Duodenal mucosa (tissue), 2 donors: ENCODE data around the gene PCSK7.

Experiments
- H3K27ac ChIP-seq: one replicate; pipeline ENCODE4 v1.7.0; 2013; ENCODE audit warnings: low read depth, low read length
- H3K27me3 ChIP-seq, 2 donors: one replicate each; pipeline ENCODE4 v1.7.0; 2013; ENCODE audit warnings: low read length in 2 of 2, control low read depth in 1 of 2; ENCODE audit not compliant: insufficient read depth in 2 of 2, control insufficient read depth in 1 of 2
- H3K36me3 ChIP-seq, 2 donors: one replicate each; pipeline ENCODE4 v1.7.0; 2013; ENCODE audit warnings: low read length in 2 of 2, control low read depth in 1 of 2; ENCODE audit not compliant: insufficient read depth in 2 of 2, control insufficient read depth in 1 of 2
- H3K4me1 ChIP-seq, 2 donors: one replicate each; pipeline ENCODE4 v1.7.0; 2013; ENCODE audit warnings: low read length in 2 of 2, control low read depth in 1 of 2; ENCODE audit not compliant: insufficient read depth in 2 of 2, control insufficient read depth in 1 of 2
- H3K4me3 ChIP-seq, 2 donors: one replicate each; pipeline ENCODE4 v1.7.0; 2013; ENCODE audit warnings: low read length in 2 of 2, low read depth in 1 of 2
- H3K9ac ChIP-seq, 2 donors: one replicate each; pipeline ENCODE4 v1.7.0; 2013; ENCODE audit warnings: low read length in 2 of 2, low read depth in 1 of 2
- H3K9me3 ChIP-seq, 2 donors: one replicate each; pipeline ENCODE4 v1.7.0; 2013; ENCODE audit warnings: low read length in 2 of 2, control low read depth in 1 of 2; ENCODE audit not compliant: control insufficient read depth in 1 of 2

PCSK7 gene

DNA sequence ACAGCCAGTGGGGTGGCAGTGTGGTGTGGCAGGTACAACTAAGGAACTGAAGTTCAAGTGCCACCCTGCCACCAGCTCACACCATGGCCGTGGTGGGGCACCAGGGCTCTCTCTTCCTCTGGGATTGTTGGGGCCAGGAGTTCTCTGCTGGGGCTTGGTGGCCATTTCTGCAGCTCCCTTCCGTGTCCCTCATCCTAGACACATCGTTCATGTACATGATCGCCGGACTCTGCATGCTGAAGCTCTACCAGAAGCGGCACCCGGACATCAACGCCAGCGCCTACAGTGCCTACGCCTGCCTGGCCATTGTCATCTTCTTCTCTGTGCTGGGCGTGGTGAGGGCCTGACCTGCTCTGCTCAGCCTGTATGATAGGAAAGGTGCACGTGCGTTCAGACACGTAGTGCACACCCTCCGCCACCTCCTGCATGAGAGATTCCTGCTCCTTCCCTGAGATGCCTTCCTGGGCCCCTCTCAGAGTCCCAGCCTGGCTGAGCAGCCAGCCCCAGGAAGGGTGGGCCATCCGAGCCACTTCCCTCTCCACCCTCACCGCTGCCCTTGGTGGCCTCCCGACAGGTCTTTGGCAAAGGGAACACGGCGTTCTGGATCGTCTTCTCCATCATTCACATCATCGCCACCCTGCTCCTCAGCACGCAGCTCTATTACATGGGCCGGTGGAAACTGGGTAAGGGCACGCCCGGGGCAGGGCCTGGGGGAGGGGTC, 40.0 kb downstream of the PCSK7 start:
- H3K27me3 ChIP-seq: no peaks in the 10 kb centered on the region
- H3K36me3 ChIP-seq: peaks cover 33 to 79% of the 10 kb centered on the region in 2 donors
- no peaks in the 10 kb centered on the region for H3K9me3 ChIP-seq
- H3K4me1 ChIP-seq: peaks cover 6 to 13% of the 10 kb centered on the region in 2 donors
- no peak overlapping the region for H3K9ac ChIP-seq
- no peak overlapping the region for H3K27ac ChIP-seq
- H3K4me3 ChIP-seq: no peak overlapping the region

DNA sequence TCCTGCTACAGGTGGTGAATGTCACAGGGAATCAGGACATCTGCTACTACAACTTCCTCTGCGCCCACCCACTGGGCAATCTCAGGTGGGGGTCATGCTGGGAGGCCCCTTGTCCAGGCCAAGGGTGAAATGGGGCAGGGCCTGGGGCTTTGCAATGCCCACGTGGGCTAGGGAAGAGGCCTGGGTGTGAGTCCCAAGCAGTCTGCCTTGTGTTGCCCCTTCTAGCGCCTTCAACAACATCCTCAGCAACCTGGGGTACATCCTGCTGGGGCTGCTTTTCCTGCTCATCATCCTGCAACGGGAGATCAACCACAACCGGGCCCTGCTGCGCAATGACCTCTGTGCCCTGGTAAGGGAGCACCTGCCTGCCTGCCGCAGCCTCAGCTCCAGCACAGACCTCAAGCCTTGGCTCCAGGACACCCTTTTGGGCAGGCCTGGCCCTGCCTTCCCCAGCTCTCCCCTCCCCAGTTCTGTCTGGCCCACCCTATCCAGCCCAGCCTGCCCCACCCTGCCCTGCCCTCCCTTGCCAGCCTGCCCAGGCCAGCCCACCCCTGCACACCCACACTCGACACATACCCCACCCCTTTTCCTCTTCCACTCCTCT, 41.8 kb downstream of the PCSK7 start:
- no peak overlapping the region for H3K9ac ChIP-seq
- no peak overlapping the region for H3K4me3 ChIP-seq
- no peaks in the 10 kb centered on the region for H3K27me3 ChIP-seq
- peaks cover 2 to 6% of the 10 kb centered on the region in 2 donors for H3K4me1 ChIP-seq
- peaks cover 28 to 77% of the 10 kb centered on the region in 2 donors for H3K36me3 ChIP-seq
- no peak overlapping the region for H3K27ac ChIP-seq
- no peaks in the 10 kb centered on the region for H3K9me3 ChIP-seq

GRCh38 chr11:117189191-117189940, 42.5 kb downstream of the PCSK7 start:
- H3K36me3 ChIP-seq: peaks cover 28 to 75% of the 10 kb centered on the region in 2 donors

DNA sequence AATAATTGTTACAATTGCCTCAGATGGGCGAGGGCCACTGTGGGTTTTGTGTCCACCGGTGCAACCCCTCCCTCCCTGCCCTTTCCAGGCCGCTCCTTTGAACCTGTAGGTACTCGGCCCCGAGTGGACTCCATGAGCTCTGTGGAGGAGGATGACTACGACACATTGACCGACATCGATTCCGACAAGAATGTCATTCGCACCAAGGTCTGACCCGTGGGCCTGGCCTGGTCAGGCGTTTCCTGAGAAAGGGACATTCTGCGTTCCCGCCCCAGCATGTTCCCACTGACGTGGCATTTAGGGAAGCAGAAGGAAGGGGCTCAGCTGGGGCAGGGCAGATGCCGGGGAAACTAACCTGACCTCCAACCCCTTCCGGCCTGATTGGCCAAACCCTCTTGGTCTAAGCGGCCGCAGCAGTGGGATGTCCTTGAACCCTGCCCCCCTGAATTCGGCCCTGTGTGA, 43.2 kb downstream of the PCSK7 start:
- Histone ChIP-seq H3K27me3 (no peaks in the 10 kb centered on the region), H3K9ac (no peak overlapping the region), H3K4me1 (no peaks in the 10 kb centered on the region), H3K36me3 (peaks cover 32 to 73% of the 10 kb centered on the region in 2 donors), H3K27ac (no peak overlapping the region), H3K4me3 (no peak overlapping the region), H3K9me3 (no peaks in the 10 kb centered on the region)

More at GRCh38 chr11:117189191-117189940, 42.5 kb downstream of the PCSK7 start:
- H3K4me3 ChIP-seq: no peak overlapping the region
- no peak overlapping the region for H3K27ac ChIP-seq
- H3K9me3 ChIP-seq: no peaks in the 10 kb centered on the region
- no peak overlapping the region for H3K9ac ChIP-seq
- peaks cover 0 to 2% of the 10 kb centered on the region in 2 donors for H3K4me1 ChIP-seq
- no peaks in the 10 kb centered on the region for H3K27me3 ChIP-seq

- H3K9me3 ChIP-seq: no peaks in the 10 kb centered on the region
- no peaks in the 10 kb centered on the region for H3K27me3 ChIP-seq
- H3K9ac ChIP-seq: no peak overlapping the region
- H3K36me3 ChIP-seq: peaks cover 33 to 67% of the 10 kb centered on the region in 2 donors
- no peaks in the 10 kb centered on the region for H3K4me1 ChIP-seq
- no peak overlapping the region for H3K27ac ChIP-seq
- H3K4me3 ChIP-seq: no peak overlapping the region
Measured at GRCh38 chr11:117187799-117188481, 43.9 kb downstream of the PCSK7 start.

- Histone ChIP-seq H3K9me3 (no peaks in the 10 kb centered on the region), H3K36me3 (peaks cover 31 to 67% of the 10 kb centered on the region in 2 donors), H3K9ac (no peak overlapping the region), H3K27ac (no peak overlapping the region), H3K4me1 (no peaks in the 10 kb centered on the region), H3K27me3 (no peaks in the 10 kb centered on the region), H3K4me3 (no peak overlapping the region)
Measured at GRCh38 chr11:117187428-117187798, 44.5 kb downstream of the PCSK7 start.

DNA sequence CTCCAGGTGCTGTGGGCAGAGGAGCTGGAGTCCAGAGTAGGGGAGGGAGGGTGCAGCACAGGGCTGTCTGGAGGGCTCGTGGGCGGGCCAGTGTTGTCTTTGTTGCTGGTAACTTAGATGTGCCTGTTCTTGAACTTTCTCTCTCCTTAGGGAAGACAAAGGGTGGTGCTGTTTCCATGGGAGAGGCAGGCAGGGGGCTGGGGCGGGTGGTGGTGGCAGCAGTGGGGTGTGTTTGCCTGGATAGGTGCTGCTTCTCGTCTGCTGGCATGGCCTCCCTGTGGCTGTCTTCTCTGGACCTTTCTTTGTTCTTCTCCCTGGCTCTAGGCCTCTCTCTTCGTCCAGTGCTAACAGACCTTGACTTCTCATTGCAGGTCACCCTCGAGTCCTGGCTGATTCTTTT, 44.9 kb downstream of the PCSK7 start:
- no peak overlapping the region for H3K27ac ChIP-seq

DNA sequence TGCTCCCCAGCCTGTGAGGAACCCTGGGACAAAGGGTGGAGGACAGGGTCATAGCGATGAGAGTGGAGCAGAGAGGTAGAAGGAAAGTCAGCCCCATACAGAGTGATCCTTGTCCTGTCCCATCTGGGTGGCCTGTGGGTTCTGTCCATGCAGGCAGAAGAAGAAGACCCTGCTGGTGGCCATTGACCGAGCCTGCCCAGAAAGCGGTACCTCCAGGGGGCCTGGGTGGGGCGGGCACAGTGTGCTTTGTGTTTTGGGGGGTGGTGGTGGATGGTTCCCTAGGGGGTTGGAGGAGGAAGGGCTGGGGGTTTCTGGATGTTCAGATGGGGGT, 45.5 kb downstream of the PCSK7 start:
- H3K4me1 ChIP-seq: no peaks in the 10 kb centered on the region
- H3K9ac ChIP-seq: no peak overlapping the region
- no peak overlapping the region for H3K4me3 ChIP-seq
- no peak overlapping the region for H3K27ac ChIP-seq
- H3K27me3 ChIP-seq: no peaks in the 10 kb centered on the region
- peaks cover 33 to 65% of the 10 kb centered on the region in 2 donors for H3K36me3 ChIP-seq
- no peaks in the 10 kb centered on the region for H3K9me3 ChIP-seq

More for the DNA sequence above, 44.9 kb downstream of the PCSK7 start:
- H3K4me3 ChIP-seq: no peak overlapping the region
- no peaks in the 10 kb centered on the region for H3K27me3 ChIP-seq
- H3K4me1 ChIP-seq: no peaks in the 10 kb centered on the region
- no peaks in the 10 kb centered on the region for H3K9me3 ChIP-seq
- H3K36me3 ChIP-seq: peaks cover 31 to 67% of the 10 kb centered on the region in 2 donors
- H3K9ac ChIP-seq: no peak overlapping the region

DNA sequence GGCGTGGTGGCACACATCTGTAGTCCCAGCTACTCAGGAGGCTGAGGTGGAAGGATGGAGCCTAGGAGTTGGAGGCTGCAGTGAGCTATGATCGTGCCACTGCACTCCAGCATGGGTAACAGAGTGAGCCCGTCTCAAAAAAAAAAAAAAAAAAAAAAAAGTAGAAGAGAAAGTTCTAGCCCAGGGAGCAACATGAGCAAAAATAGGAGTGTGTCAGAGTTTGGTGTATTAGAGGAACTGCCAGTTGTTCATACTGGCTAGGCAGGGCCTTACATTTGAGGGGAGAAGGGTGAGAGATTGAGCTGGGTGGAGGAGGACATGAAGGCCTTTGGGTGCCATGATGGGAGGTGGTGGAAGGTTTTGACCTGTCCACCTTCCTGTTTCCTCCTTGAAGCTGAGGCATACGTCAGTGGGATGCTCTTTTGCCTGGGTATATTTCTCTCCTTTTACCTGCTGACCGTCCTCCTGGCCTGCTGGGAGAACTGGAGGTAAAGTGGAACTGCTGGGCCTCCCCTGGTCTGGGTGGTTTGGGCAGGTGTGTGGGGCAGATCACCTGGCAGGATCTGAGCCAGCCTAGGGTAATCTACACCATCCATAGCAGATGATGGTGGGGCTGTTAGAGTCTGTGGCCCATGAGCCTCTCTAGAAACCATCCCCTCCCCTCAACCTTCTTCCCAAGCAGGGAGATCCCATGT, 46.0 kb downstream of the PCSK7 start:
- no peaks in the 10 kb centered on the region for H3K9me3 ChIP-seq
- no peak overlapping the region for H3K27ac ChIP-seq
- H3K36me3 ChIP-seq: peaks cover 33 to 65% of the 10 kb centered on the region in 2 donors
- no peaks in the 10 kb centered on the region for H3K27me3 ChIP-seq
- peaks cover 4% of the 10 kb centered on the region in 2 donors for H3K4me1 ChIP-seq
- H3K9ac ChIP-seq: no peak overlapping the region
- H3K4me3 ChIP-seq: no peak overlapping the region
